Subcutaneous adipose tissue (tissue), 4 donors: Measurements from ENCODE around the gene ATP10B. TPM values are rescaled to one million over a fixed set of nuclear protein-coding genes. Genes with fewer than 3 reads are reported as not detected.

Source experiments
- total RNA-seq, 4 donors: library from RNA; depleted of rRNA; stranded (reverse); fragments of >200 nt; gene quantifications; one replicate each; pipeline ENCODE4 v1.1.0, GENCODE V29; 2016
- TF ChIP-seq, protein P1 (sequence below): fragments of 450-650 bp; IDR thresholded peaks from one replicate; pipeline ENCODE4 v1.5.1; 2016; ENCODE audit warnings: low read depth, mild to moderate bottlenecking, control low read depth, antibody characterized with exemption, moderate library complexity

The ATP10B gene
- total RNA-seq, 4 donors from 2014 or later = under 0.01 TPM; not detected in 3

- TF ChIP-seq, protein P1, sequence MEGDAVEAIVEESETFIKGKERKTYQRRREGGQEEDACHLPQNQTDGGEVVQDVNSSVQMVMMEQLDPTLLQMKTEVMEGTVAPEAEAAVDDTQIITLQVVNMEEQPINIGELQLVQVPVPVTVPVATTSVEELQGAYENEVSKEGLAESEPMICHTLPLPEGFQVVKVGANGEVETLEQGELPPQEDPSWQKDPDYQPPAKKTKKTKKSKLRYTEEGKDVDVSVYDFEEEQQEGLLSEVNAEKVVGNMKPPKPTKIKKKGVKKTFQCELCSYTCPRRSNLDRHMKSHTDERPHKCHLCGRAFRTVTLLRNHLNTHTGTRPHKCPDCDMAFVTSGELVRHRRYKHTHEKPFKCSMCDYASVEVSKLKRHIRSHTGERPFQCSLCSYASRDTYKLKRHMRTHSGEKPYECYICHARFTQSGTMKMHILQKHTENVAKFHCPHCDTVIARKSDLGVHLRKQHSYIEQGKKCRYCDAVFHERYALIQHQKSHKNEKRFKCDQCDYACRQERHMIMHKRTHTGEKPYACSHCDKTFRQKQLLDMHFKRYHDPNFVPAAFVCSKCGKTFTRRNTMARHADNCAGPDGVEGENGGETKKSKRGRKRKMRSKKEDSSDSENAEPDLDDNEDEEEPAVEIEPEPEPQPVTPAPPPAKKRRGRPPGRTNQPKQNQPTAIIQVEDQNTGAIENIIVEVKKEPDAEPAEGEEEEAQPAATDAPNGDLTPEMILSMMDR = no peak
These were observed 306.2 kb downstream of the ATP10B start for GRCh38 chr5:160545832-160546231.

- TF ChIP-seq, protein P1 = no peak
These were observed 308.6 kb downstream of the ATP10B start for GRCh38 chr5:160543395-160543794.

- TF ChIP-seq, protein P1 = no peak
These were observed 309.2 kb downstream of the ATP10B start for GRCh38 chr5:160542840-160543239.

DNA sequence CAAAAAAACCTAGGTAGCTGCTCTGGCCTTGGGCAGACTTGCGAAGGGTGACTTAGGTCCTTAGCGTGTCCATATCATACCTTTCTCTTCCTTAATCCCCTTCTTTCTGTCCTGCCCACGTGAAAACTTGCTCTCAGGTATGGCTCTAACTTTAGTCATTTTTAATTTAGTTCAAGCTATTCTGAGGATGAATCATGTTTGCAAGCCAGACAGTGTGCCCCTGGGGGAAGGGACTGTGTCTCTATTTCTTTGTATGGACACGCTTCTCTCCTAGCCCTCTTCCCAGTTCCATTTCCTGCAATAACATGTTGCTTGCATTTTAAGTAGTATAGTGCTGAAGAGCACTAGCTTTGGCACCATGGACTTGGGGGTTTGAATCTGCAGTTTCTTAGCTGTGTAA is 309.7 kb downstream of the ATP10B start:
- TF ChIP-seq, protein P1 = no peak

GRCh38 chr5:160539431-160539830 is 312.6 kb downstream of the ATP10B start:
- TF ChIP-seq, protein P1 = no peak

DNA sequence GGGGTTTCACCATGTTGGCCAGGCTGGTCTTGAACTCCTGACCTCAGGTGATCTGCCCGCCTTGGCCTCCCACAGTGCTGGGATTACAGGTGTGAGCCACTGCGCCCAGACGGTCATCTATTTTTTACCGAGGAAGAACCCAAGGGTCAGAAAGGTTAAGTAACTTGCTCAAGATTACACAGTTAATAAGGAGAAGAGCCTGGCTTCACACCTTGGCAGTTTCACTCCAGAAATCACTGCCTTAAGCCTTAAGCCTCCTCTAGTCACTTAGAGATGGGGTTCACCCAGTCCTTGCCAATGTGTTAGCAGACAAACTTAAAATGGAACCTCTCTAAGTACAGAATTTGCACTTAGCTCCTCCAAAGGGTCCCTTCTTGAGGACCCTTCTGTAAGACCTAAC is 314.1 kb downstream of the ATP10B start:
- TF ChIP-seq, protein P1 = no peak

DNA sequence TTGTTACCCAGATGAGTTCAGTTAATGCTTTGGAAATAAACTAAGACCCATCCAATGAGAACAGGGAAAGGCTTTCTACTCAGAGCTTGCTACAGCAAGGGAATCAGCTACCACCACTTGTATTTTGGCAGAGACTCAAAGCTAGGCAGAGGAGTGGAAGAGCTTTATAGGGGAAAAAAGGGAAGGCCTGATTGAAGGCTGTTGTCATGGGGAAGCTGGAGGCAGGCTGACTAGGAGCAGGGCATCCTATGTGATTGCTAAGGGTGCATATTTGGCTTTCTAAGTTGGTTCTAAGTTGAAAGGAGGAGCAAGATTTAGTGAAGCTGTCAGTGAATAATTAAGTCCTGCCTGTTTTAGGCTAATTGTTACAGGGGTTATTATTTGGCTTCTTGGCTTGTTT is 314.9 kb downstream of the ATP10B start:
- TF ChIP-seq, protein P1 = no peak
